Kidney (tissue), 14 donors: Measurements from ENCODE around the gene ALKBH5. TPM values are rescaled to one million over a fixed set of nuclear protein-coding genes. Genes with fewer than 3 reads are reported as not detected.
A peak's percentile ranks its signal among the peaks of the same experiment; 100 is the strongest.

Source experiments
- DNase-seq, 5 donors: peaks; one replicate each; pipeline ENCODE4 v3.0.0-alpha.2; 2013 to 2020
- FAIRE-seq: peaks from 2 replicates; lab custom pipeline; 2012; peaks lifted over from hg19 to GRCh38; lab: Jason Lieb, UNC
- H3K27ac ChIP-seq, 2 donors: one replicate each; pipeline ENCODE4 v1.7.0; 2013; ENCODE audit warnings: low read depth in 2 of 2, low read length in 2 of 2, inconsistent platforms in 1 of 2
- H3K27me3 ChIP-seq: one replicate; pipeline ENCODE4 v1.7.1; 2013; ENCODE audit warnings: low read length, inconsistent platforms; ENCODE audit not compliant: control insufficient read depth, insufficient read depth
- H3K36me3 ChIP-seq, 3 donors: one replicate each; pipeline versions ENCODE4 v1.7.0 to v1.7.1; 2013; ENCODE audit warnings: low read length in 3 of 3, control low read depth in 1 of 3, inconsistent platforms in 1 of 3; ENCODE audit not compliant: insufficient read depth in 3 of 3, control insufficient read depth in 2 of 3
- H3K4me1 ChIP-seq, 3 donors: one replicate each; pipeline versions ENCODE4 v1.7.0 to v1.7.1; 2013; ENCODE audit warnings: low read length in 3 of 3, inconsistent platforms in 1 of 3, low read depth in 1 of 3; ENCODE audit not compliant: control insufficient read depth in 2 of 3, insufficient read depth in 2 of 3
- H3K4me3 ChIP-seq, 3 donors: one replicate each; pipeline versions ENCODE4 v1.7.0 to v1.8.1; 2013; ENCODE audit warnings: low read length in 3 of 3, control low read depth in 1 of 3, inconsistent platforms in 1 of 3
- H3K9ac ChIP-seq, 3 donors: one replicate each; pipeline versions ENCODE4 v1.7.0 to v1.7.1; 2013; ENCODE audit warnings: low read length in 3 of 3, control low read depth in 1 of 3, inconsistent platforms in 1 of 3
- H3K9me3 ChIP-seq, 3 donors: one replicate each; pipeline versions ENCODE4 v1.7.0 to v1.7.1; 2013; ENCODE audit warnings: low read length in 3 of 3, control low read depth in 1 of 3, inconsistent platforms in 1 of 3; ENCODE audit not compliant: control insufficient read depth in 2 of 3, insufficient read depth in 1 of 3
- CTCF ChIP-seq: IDR thresholded peaks from 3 replicates; pipeline ENCODE4 v1.5.1; 2012; ENCODE audit warnings: mild to moderate bottlenecking, moderate library complexity, borderline replicate concordance; ENCODE audit not compliant: insufficient read depth; ENCODE audit errors: extremely low read depth
- intact Hi-C: fragments of 100-400 bp; cut with DNase I; formaldehyde crosslinking; loops from one replicate; pipeline ENCODE4 v1.11.1; 2022
- polyA plus RNA-seq: library from polyadenylated mRNA; stranded (reverse); fragments of 350-450 nt; fragmentation: Illumina TruSeq; extraction: RNeasy Lipid Tissue Mini Kit (QIAGEN cat#74804); gene quantifications from one replicate; pipeline ENCODE4 v1.2.3, GENCODE V29; 2014; ENCODE audit warnings: low read depth, low replicate concordance; ENCODE audit not compliant: insufficient read depth
- total RNA-seq: library from RNA; stranded (reverse); fragmentation: NEBNext Ultra II Directional; extraction: Animal tissue kit (Norgen Biotek cat#: 25700); gene quantifications from one replicate; pipeline ENCODE4 v1.2.1, GENCODE V29; 2021
- donor health status: control.
- donor health status: control.
- donor health status: control.
- donor health status: control.
- donor health status: control.
- donor health status: DM: yes; HTN: yes; CAD: no.
- donor health status: Normal renal cell carcinoma (clear cell type).

The ALKBH5 gene
- total and polyA plus RNA-seq, 2 donors from 2014 or later, result 67.1 to 94.4 TPM

GRCh38 chr17:18197535-18198194 lies 14.0 kb downstream of the ALKBH5 start:
- Histone ChIP-seq H3K9ac (no peak overlapping the region), H3K9me3 (no peaks in the 10 kb centered on the region), H3K27me3 (no peaks in the 10 kb centered on the region), H3K4me1 (peaks cover 0 to 48% (median 37%) of the 10 kb centered on the region in 3 donors), H3K27ac (no peak overlapping the region), H3K36me3 (peaks cover 0 to 39% (median 28%) of the 10 kb centered on the region in 3 donors), H3K4me3 (no peak overlapping the region)
- FAIRE-seq (no peak), DNase-seq (no peak)
- no peak for TF ChIP-seq CTCF
- intact Hi-C loops, result no loop called here

DNA sequence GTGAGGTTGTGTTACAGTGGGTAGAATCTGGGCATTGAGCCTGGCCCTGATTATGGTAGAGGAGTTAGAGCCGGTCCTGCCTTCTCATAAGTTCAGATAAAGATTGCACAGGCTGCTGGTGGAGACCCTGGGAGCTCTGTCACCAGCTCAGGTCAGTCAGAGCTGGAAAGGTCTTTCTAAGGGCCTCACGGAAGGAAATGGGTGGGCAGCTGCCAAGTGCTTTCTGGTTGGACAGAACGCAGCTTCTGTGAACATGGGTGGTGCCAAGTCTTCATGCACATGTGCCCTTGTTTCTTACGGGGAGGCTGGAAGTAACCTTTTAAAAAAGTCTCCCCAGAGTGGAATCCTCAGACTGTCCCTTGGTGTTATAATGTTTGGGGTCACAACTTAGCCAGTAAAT lies 14.9 kb downstream of the ALKBH5 start:
- no peak for FAIRE-seq
- intact Hi-C loops, result no loop called here
- no peaks in the 10 kb centered on the region for H3K27me3 ChIP-seq

GRCh38 chr17:18201108-18201507 lies 17.5 kb downstream of the ALKBH5 start:
- H3K27ac ChIP-seq, result no peak overlapping the region
- no peaks in the 10 kb centered on the region for H3K27me3 ChIP-seq
- DNase-seq (no peak), FAIRE-seq (no peak)
- H3K36me3 ChIP-seq, result peaks cover 2 to 38% (median 28%) of the 10 kb centered on the region in 3 donors
- no peak overlapping the region for H3K4me3 ChIP-seq
- H3K9ac ChIP-seq, result no peak overlapping the region
- no peak for TF ChIP-seq CTCF
- H3K9me3 ChIP-seq, result no peaks in the 10 kb centered on the region
- peaks cover 0 to 46% (median 26%) of the 10 kb centered on the region in 3 donors for H3K4me1 ChIP-seq
- intact Hi-C loops, result no loop called here

More for the DNA sequence above, 14.9 kb downstream of the ALKBH5 start:
- Histone ChIP-seq H3K4me3 (no peak overlapping the region), H3K9me3 (no peaks in the 10 kb centered on the region), H3K9ac (no peak overlapping the region), H3K36me3 (peaks cover 0 to 43% (median 30%) of the 10 kb centered on the region in 3 donors), H3K4me1 (peaks cover 0 to 54% (median 36%) of the 10 kb centered on the region in 3 donors), H3K27ac (no peak overlapping the region)
- no peak for TF ChIP-seq CTCF
- DNase-seq, result no peak

- H3K27me3 ChIP-seq, result no peaks in the 10 kb centered on the region
- no peaks in the 10 kb centered on the region for H3K9me3 ChIP-seq
- no peak overlapping the region for H3K4me3 ChIP-seq
- peaks cover 0 to 33% (median 13%) of the 10 kb centered on the region in 3 donors for H3K4me1 ChIP-seq
- FAIRE-seq, result no peak
- no peak overlapping the region for H3K9ac ChIP-seq
- H3K27ac ChIP-seq, result peak overlapping the region in 1 of 2 donors; percentile 61
- peaks cover 2 to 37% (median 32%) of the 10 kb centered on the region in 3 donors for H3K36me3 ChIP-seq
- intact Hi-C loops, result no loop called here
- no peak for TF ChIP-seq CTCF
- DNase-seq, result no peak
These were observed 19.7 kb downstream of the ALKBH5 start for GRCh38 chr17:18203308-18203707.
